HG02763 (cell line): ENCODE data around the gene CCDC178.

ENCODE experiments used
- ATAC-seq: cut with Tn5 transposase; IDR thresholded peaks from one replicate; pipeline ENCODE4 v1.9.1; 2021; ENCODE audit warnings: mild to moderate bottlenecking, moderate library complexity; ENCODE audit not compliant: unreplicated experiment

CCDC178 gene

GRCh38 chr18:33146014-33146413 lies 294.5 kb downstream of the CCDC178 start:
- no peak for ATAC-seq

- no peak for ATAC-seq
These were observed 304.4 kb downstream of the CCDC178 start for GRCh38 chr18:33135951-33136660.

- no peak for ATAC-seq
These were observed 307.9 kb downstream of the CCDC178 start for GRCh38 chr18:33132657-33133056.

GRCh38 chr18:33128581-33128980 lies 311.9 kb downstream of the CCDC178 start:
- ATAC-seq, result no peak

- no peak for ATAC-seq
These were observed 316.5 kb downstream of the CCDC178 start for GRCh38 chr18:33123862-33124518.

- ATAC-seq, result no peak
These were observed 324.1 kb downstream of the CCDC178 start for GRCh38 chr18:33116376-33116775.

- no peak for ATAC-seq
These were observed 324.6 kb downstream of the CCDC178 start for GRCh38 chr18:33115917-33116316.

- no peak for ATAC-seq
These were observed 325.0 kb downstream of the CCDC178 start for GRCh38 chr18:33115476-33115875.

- no peak for ATAC-seq
These were observed 325.8 kb downstream of the CCDC178 start for GRCh38 chr18:33114749-33115148.

GRCh38 chr18:33113416-33113815 lies 327.1 kb downstream of the CCDC178 start:
- ATAC-seq, result no peak

GRCh38 chr18:33107511-33107910 lies 333.0 kb downstream of the CCDC178 start:
- no peak for ATAC-seq

- ATAC-seq, result no peak
These were observed 339.2 kb downstream of the CCDC178 start for GRCh38 chr18:33101316-33101715.

GRCh38 chr18:33099626-33100025 lies 340.9 kb downstream of the CCDC178 start:
- ATAC-seq, result no peak

GRCh38 chr18:33097126-33097525 lies 343.4 kb downstream of the CCDC178 start:
- ATAC-seq, result no peak

GRCh38 chr18:33090461-33090860 lies 350.1 kb downstream of the CCDC178 start:
- ATAC-seq, result no peak

GRCh38 chr18:33076601-33077000 lies 363.9 kb downstream of the CCDC178 start:
- no peak for ATAC-seq

GRCh38 chr18:33074125-33074524 lies 366.4 kb downstream of the CCDC178 start:
- ATAC-seq, result no peak

- no peak for ATAC-seq
These were observed 377.6 kb downstream of the CCDC178 start for GRCh38 chr18:33062834-33063364.

- no peak for ATAC-seq
These were observed 387.6 kb downstream of the CCDC178 start for GRCh38 chr18:33052886-33053285.

GRCh38 chr18:33051407-33051806 lies 389.1 kb downstream of the CCDC178 start:
- ATAC-seq, result no peak

GRCh38 chr18:33040213-33040612 lies 400.3 kb downstream of the CCDC178 start:
- no peak for ATAC-seq

- ATAC-seq, result no peak
These were observed 405.6 kb downstream of the CCDC178 start for GRCh38 chr18:33034945-33035344.
